HG03520 (cell line): Measurements from ENCODE around the gene UVSSA.
"Not testable (repeated sequence)": the region's sequence is repeated elsewhere in the genome, so short reads cannot be mapped to it uniquely, and the experiment has no call there.

Source experiments
- ATAC-seq: cut with Tn5 transposase; IDR thresholded peaks from one replicate; pipeline ENCODE4 v1.9.1; 2021; ENCODE audit warnings: mild to moderate bottlenecking, moderate library complexity; ENCODE audit not compliant: unreplicated experiment

UVSSA gene

DNA sequence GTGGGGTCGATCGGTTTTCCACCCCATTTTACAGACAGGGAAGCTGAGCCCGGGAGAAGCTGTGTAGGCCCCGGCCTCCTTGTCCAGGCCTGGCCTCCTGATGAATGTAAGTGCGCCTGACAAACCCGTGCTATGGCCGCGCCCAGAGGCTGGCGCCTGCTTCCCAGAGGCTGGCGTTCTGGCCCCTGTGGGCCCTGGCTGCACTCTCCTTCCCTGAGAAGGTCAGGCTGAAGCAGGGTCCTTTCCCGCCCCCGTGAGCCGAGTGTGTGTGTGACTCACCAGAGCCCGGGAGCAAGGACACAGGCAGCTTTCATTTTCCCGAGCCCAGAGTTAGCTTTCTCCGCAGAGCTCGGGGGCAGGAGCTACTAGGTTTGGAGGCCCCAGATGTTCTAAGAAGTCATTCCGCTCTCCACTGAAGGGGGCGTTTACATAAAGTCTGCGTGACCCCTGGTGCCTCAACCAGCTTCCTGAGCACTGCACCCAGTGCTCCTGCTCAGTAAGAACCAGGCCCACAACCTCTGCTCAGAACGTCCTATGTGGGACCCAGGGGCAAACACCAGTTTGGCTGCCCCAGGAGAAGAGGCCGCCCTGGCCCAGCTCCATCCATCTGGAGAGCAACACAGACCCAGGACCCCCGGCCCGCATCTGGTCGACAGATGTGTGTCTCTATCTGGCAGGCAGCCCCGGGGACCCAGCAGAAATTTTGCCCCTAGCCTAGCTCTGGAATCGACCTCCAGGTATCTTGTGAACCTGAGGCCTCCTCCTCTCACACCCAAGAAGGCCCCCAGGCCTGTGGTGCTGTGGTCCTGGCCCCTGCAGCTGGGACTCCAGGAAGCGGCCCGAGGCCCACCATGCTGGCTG, 13.6 kb downstream of the UVSSA start:
- ATAC-seq = no peak

DNA sequence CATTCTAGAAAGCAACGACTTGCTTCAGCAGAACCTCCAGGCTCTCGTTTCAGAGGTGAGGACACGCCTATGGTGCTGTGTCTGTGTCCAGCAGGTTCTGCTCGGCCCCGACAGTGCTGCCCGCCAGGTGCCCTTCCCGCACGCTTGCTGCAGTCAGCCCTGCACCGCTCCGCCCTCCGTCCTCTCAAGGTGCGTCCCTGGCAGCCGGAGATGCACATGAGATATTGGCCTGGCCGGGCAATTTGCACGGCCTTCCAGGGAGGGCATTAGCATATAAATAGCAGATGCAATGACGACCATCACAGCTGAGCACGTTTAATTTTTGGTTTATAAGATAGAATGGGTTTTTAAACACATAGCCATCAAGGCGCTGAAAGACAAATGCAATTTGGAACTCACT, 14.4 kb downstream of the UVSSA start:
- ATAC-seq = no peak

DNA sequence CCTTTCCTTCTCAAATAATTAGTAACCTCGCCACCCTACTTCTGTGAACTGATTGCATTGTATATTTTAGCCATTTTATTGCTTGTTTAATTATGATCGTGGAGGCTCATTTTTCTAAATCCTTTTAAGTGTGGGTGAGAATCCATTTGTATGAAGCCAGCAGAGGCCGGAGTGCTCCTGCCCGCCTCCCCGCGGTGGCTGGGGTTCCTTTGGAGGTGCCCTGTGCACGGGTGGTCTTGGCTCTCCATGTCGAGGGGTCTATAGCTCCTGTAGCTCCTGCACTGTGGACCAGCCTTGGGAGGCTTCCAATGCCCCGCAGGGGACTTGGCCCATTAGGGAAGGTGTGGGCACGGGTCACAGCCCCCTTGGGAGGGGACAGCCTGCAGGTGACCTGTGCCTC, 15.0 kb downstream of the UVSSA start:
- ATAC-seq = no peak

DNA sequence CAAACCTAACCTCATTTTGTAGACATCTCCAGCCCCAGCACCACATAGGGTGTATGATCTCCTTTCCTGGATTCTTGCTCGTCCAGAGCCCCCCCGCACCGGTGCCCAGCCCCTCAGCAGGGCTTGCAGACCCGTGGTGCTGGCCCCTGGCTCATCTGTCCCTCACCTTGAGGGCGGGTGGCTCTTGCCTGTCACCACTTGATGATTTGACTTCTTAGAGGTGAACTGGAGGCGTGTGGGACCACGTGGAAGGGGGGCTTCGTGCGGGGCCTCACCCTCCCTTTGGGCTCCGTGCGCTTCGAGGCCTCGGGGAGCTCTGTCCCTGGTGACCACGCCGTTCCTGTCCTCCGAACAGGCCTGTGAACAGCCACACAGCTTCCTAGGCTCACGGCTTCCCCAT, 15.5 kb downstream of the UVSSA start:
- ATAC-seq = no peak

DNA sequence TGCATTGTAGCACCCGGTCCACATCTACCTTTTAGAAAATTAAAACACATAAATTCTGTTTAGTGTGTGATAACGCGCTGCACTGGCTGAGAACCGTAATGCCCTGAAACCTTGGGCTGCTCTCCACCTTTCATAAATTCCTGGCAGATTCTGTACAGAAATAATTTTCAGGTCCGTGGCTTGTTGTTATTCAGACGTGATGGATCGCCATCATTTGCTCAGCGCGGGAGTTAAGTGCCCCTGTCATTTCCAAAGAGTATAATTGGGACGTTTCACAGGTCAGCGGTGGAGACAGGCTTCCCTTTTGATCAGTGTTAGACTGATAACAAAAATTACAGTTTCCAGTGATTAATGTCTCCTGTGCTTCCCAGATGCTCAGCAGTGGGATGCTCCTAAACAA, 16.5 kb downstream of the UVSSA start:
- no peak for ATAC-seq

GRCh38 chr4:1364217-1364616, 17.2 kb downstream of the UVSSA start:
- ATAC-seq = no peak

- ATAC-seq = no peak
Observed at GRCh38 chr4:1364748-1365147, 17.7 kb downstream of the UVSSA start.

DNA sequence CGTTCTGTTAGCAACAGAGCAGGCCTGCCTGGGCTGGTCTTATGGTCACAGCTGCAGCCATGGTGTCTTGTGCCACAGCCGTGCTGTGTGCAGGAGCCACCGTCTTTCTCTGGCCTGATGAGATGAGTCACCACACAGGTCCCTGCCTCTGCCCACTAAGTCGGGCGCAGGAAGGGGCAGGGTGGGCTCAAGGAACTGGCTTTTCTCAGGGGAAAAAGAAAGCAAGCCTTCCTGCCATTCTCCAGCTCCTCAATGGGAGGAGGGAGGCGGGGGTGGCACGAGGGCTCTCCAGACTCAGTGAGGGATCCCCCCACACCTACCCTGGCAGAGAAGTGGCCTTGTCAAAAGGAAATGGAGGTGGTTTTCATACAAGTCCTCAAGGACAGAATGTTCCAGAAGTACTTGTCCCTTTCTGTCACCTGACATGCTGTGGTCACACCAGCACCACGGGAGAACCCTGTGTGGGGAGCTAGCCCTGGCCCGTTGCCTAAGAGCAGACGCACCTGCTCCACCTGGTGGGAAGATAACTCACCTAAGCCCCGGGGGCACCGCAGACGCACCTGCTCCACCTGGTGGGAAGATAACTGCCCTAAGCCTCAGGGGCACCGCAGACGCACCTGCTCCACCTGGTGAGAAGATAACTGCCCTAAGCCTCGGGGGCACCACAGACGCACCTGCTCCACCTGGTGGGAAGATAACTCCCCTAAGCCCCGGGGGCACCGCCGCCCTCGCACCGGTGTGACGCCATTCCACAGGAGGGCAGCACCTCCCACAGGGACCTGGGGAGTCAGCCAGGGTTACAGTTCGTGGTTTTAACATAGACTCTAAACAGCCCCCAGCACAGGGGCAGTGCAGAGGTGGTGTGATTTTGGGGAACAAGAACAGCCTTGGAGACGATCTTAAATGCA, 18.5 kb downstream of the UVSSA start:
- ATAC-seq = no peak

GRCh38 chr4:1366371-1367229, 19.6 kb downstream of the UVSSA start:
- ATAC-seq = no peak

GRCh38 chr4:1367230-1367935, 20.4 kb downstream of the UVSSA start:
- no peak for ATAC-seq

DNA sequence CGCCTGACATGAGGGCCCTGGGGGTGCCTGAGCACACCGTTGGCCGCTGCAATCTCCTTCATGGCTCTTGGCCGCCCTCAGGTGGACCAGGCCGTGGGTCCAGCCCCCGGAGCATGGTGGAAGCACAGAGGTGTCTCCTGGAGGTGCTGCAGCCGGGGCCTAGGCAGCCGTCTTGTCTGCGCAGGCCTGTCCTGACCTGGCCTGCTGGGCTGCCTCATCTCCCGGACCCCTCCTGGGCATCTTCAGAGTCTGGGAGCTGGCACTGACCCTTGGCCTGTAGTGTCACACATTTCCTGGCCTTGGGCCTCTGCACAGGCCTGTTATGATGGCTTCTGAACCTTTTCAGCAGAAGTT, 20.9 kb downstream of the UVSSA start:
- no peak for ATAC-seq

- no peak for ATAC-seq
Observed at GRCh38 chr4:1368421-1369090, 21.5 kb downstream of the UVSSA start.

- ATAC-seq = no peak
Observed at GRCh38 chr4:1369091-1369450, 22.1 kb downstream of the UVSSA start.

DNA sequence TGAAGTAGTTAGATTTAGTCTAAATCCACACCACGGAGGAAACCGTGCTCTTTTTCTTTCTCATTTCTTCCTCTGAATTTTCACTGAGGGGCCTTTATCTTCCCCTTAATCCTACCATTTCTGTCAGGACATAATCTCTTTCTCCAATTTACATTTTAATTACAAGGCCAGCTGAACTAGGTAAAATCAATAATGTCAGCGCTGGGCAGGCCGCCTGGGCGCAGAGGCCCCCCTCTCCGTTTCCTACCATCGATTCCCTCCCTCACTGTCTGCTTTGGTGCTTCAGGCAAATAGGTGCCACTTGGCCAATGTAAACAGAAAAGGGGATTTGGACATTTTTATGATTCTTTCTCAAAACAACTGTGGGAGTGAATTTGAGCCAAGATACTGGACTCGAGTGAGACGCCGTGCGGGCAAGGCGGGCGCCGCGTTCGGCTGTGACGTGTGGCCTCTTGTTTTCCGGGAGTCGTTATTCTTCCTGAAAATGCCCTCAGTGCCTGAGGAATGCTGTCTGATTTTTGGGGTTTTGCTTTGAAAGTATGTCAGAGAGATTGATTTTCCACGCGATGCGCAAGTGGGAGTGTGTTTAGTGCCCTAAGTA, 22.6 kb downstream of the UVSSA start:
- no peak for ATAC-seq

GRCh38 chr4:1370321-1371124, 23.5 kb downstream of the UVSSA start:
- ATAC-seq = no peak

GRCh38 chr4:1371176-1372165, 24.5 kb downstream of the UVSSA start:
- no peak for ATAC-seq

DNA sequence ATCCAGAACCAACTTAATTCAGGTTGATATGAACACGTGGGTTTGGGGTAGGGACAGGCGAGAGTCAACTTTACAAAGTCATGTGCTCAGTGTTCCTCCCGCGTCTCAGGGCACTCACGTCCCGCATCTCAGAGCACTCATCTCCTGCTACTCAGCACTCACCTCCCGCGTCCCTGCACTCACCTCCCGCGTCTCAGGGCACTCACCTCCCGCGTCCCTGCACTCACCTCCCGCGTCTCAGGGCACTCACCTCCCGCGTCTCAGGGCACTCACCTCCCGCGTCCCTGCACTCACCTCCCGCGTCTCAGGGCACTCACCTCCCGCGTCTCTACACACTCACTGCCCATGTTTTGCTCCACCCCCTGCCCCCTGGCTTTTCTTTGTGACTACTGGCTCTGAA, 25.6 kb downstream of the UVSSA start:
- not testable (repeated sequence) for ATAC-seq
